Bronchial epithelial cell (primary cell): Measurements from ENCODE around the gene UQCRQ. TPM values are rescaled to one million over a fixed set of nuclear protein-coding genes. Genes with fewer than 3 reads are reported as not detected.
A peak's percentile ranks its signal among the peaks of the same experiment; 100 is the strongest.

Source experiments
- DNase-seq: peaks from one replicate; pipeline ENCODE4 v3.0.0-alpha.2; 2010; ENCODE audit warnings: low read depth
- FAIRE-seq: peaks from 2 replicates; lab custom pipeline; 2011; peaks lifted over from hg19 to GRCh38; lab: Jason Lieb, UNC
- H3K27me3 ChIP-seq: 2 replicates; pipeline ENCODE4 v1.5.1; 2011; ENCODE audit warnings: low read length; ENCODE audit not compliant: control insufficient read depth, insufficient read depth
- H3K36me3 ChIP-seq: 2 replicates; pipeline ENCODE4 v1.5.1; 2011; ENCODE audit warnings: low read length; ENCODE audit not compliant: control insufficient read depth, insufficient read depth
- H3K4me3 ChIP-seq: 2 replicates; pipeline ENCODE4 v1.5.1; 2011; ENCODE audit warnings: mild to moderate bottlenecking, low read depth, low read length, control low read depth
- total RNA-seq: library from RNA; depleted of rRNA; stranded (reverse); fragments of >200 nt; gene quantifications from 2 replicates; pipeline ENCODE4 v1.2.1, GENCODE V29; 2014
- TF ChIP-seq, protein P1 (sequence below): IDR thresholded peaks from 2 replicates; pipeline ENCODE4 v1.5.1; 2011; ENCODE audit warnings: mild to moderate bottlenecking, moderate library complexity, low read length, control low read depth, inconsistent platforms; ENCODE audit not compliant: insufficient read depth, severe bottlenecking

UQCRQ gene
- total RNA-seq, 1 donor from 2014 or later, result 78.2 TPM

DNA sequence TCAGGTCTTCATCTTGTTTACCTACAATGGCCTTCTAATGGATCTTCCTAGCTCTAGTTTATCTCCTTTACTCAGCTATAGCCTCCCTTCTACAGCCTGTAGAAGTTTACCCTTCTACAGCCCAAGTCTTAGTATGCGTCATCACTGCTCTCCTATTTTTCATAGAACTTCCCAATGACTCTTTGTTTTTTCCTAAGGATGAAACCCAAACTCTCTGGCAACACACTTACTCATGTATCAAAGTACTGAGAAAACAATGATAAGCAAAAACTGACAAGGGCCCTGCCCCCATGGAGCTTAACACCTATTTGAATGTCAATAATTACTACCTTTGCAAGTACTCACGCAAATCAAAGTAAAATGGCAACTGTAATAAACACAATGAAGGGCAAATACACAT is 40.7 kb downstream of the UQCRQ start:
- Histone ChIP-seq H3K27me3 (no peaks in the 10 kb centered on the region), H3K36me3 (peaks cover under 1% of the 10 kb centered on the region), H3K4me3 (no peak overlapping the region)
- FAIRE-seq, result no peak
- TF ChIP-seq, protein P1, sequence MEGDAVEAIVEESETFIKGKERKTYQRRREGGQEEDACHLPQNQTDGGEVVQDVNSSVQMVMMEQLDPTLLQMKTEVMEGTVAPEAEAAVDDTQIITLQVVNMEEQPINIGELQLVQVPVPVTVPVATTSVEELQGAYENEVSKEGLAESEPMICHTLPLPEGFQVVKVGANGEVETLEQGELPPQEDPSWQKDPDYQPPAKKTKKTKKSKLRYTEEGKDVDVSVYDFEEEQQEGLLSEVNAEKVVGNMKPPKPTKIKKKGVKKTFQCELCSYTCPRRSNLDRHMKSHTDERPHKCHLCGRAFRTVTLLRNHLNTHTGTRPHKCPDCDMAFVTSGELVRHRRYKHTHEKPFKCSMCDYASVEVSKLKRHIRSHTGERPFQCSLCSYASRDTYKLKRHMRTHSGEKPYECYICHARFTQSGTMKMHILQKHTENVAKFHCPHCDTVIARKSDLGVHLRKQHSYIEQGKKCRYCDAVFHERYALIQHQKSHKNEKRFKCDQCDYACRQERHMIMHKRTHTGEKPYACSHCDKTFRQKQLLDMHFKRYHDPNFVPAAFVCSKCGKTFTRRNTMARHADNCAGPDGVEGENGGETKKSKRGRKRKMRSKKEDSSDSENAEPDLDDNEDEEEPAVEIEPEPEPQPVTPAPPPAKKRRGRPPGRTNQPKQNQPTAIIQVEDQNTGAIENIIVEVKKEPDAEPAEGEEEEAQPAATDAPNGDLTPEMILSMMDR, result no peak
- peak; percentile 28 for DNase-seq

DNA sequence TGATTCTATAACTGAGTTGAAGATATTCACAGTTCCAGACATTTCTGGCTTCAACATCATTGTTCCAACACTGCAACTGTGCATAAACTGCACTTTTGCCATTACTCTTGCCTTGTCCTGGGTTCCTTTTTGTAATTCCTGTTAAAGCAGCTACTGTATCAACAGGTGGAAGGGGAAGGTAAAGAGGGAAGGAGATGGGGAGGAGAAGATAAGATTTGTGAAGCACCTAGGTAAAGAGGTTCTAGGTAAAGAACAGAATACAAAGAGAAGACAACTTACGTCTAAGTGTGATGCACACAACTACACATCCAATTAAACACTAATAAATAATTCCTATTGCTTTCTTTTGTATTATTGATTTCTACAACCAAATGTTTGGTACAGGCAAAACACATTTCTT is 43.3 kb downstream of the UQCRQ start:
- Histone ChIP-seq H3K27me3 (no peaks in the 10 kb centered on the region), H3K36me3 (peaks cover 2% of the 10 kb centered on the region), H3K4me3 (no peak overlapping the region)
- TF ChIP-seq, protein P1, result no peak
- DNase-seq (no peak), FAIRE-seq (no peak)

DNA sequence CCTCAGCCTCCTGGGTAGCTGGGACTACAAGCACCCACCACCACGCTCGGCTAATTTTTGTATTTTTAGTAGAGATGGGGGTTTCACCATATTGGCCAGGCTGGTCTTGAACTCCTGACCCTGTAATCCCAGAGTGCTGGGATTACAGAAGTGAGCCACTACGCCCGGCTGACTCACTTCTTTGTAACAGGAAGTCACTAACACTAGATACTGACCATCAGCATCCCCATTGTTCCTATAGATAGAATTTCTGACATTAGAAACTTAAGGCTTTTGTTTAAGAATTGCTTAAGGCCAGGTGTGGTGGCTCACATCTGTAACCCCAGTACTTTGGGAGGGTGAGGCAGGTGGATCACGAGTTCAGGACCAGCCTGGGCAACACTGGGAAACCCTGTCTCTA is 49.2 kb downstream of the UQCRQ start:
- FAIRE-seq, result no peak
- Histone ChIP-seq H3K36me3 (peaks cover 7% of the 10 kb centered on the region), H3K4me3 (no peak overlapping the region), H3K27me3 (no peaks in the 10 kb centered on the region)
- peak; percentile 33 for DNase-seq
- TF ChIP-seq, protein P1, result no peak

DNA sequence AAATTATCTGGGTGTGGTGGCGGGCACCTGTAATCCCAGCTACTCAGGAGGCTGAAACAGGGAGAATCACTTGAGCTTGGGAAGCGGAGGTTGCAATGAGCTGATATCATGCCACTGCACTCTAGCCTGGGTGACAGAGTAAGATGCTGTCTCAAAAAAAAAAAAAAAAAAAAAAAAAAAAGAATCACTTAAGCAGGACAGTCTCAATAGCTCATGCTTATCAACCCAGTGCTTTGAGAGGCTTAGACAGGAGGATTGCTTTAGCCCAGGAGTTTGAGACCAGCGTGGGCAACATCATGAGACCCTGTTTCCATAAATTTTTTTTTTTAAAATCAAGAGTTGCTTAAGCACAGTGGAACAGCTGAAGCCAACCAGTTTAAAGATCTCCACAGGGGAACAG is 49.6 kb downstream of the UQCRQ start:
- TF ChIP-seq, protein P1, result no peak
- Histone ChIP-seq H3K36me3 (peaks cover 7% of the 10 kb centered on the region), H3K4me3 (no peak overlapping the region), H3K27me3 (no peaks in the 10 kb centered on the region)
- DNase-seq (no peak), FAIRE-seq (no peak)

Other genes with a start within 250 kb of the UQCRQ start
- not detected in 2 replicates for gene IL13, start 208.5 kb upstream of the UQCRQ start, total RNA-seq
- not detected in 2 replicates for gene IL4, start 192.7 kb upstream of the UQCRQ start, total RNA-seq
- 6.8 and 9.9 TPM in 2 replicates for gene KIF3A, start 129.1 kb upstream of the UQCRQ start, total RNA-seq
- gene CCNI2, start 119.2 kb upstream of the UQCRQ start, total RNA-seq, result 0.26 TPM in 1 of 2 replicates, not detected in the other
- 22.6 and 27.4 TPM in 2 replicates for gene SEPTIN8, start 89.4 kb upstream of the UQCRQ start, total RNA-seq
- gene SOWAHA, start 53.3 kb upstream of the UQCRQ start, total RNA-seq, result not detected in 2 replicates
- gene SHROOM1, start 36.0 kb upstream of the UQCRQ start, total RNA-seq, result 0.79 and 1.4 TPM in 2 replicates
- gene GDF9, start 173 bp upstream of the UQCRQ start, total RNA-seq, result under 0.01 and 0.26 TPM in 2 replicates
- gene LEAP2, start 7.0 kb downstream of the UQCRQ start, total RNA-seq, result 0.13 and 0.53 TPM in 2 replicates
- 25.8 and 39.0 TPM in 2 replicates for gene AFF4, start 97.0 kb downstream of the UQCRQ start, total RNA-seq
- 8.2 and 17.2 TPM in 2 replicates for gene ZCCHC10, start 159.9 kb downstream of the UQCRQ start, total RNA-seq
- 122 and 142 TPM in 2 replicates for gene HSPA4, start 185.4 kb downstream of the UQCRQ start, total RNA-seq